OCI-M1 (cell line): ENCODE data around the gene PHYHD1.
A peak's percentile ranks its signal among the peaks of the same experiment; 100 is the strongest.
"Not testable (repeated sequence)": the region's sequence is repeated elsewhere in the genome, so short reads cannot be mapped to it uniquely, and the experiment has no call there.

ENCODE experiments used
- DNase-seq: peaks from one replicate; lab custom pipeline; 2025; lab: John Stamatoyannopoulos, UW

The PHYHD1 gene

DNA sequence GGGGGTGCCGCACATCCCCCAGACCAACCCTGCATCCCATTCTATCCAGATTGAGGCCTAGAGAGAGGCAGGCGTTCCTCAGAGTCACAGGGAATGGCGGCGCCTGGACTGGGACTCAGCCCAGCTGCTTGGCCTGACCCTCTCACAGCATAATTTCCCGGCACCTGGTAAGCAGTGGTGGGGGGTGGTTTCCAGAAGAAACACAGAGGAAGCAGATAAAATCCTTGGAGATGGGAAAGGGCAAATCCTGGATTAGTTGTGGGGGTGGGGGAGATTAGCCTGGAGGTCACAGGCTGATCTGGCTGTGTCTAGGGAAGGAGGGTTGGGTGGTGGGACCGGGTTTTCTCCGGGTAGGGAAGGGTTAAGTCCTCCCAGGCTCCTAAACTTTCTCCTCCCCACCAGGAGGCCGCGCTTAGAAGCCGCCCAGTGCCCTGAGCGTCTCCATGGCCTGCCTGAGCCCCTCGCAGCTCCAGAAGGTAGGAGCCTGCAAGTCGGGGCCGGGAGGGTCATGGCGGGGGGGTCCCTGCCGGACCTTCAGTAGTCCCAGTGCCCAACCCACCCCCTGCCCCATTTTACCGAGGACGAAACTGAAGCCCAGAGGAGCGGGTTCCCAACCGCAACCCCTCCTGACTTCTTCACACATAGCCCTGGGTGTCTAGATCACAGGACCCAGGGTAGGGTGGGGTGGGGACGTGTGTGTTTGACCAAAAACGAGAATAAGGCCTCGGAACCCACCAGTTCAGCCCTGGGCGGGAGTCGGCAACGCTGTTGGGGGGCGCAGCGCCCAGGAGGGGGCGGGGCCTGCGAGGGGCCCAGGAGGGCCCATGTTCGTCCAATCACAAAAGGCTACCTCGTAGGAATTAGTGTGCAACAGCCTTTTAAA lies 1.3 kb downstream of the PHYHD1 start:
- DNase-seq: no peak

DNA sequence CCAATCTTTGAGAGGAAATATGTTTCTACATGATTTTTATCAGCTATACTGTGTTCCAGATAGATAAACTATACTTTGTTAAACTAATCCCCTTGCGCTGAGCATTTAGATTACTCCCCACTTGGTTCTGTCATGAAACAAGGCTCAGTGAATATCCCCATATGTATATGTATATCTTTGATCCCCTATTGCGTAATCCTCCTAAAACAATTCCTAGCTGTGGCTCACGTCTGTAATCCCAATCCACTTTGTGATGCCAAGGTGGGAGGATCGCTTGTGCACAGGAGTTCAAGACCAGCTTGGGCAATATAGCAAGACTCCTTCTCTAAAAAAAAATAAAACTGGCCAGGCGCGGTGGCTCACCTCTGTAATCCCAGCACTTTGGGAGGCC lies 2.7 kb downstream of the PHYHD1 start:
- no peak for DNase-seq

- peak; percentile 60 for DNase-seq
These were observed 7.1 kb downstream of the PHYHD1 start for GRCh38 chr9:128927731-128928411.

GRCh38 chr9:128928624-128929023 lies 7.8 kb downstream of the PHYHD1 start:
- no peak for DNase-seq

GRCh38 chr9:128929560-128929959 lies 8.8 kb downstream of the PHYHD1 start:
- DNase-seq: no peak

- DNase-seq: no peak
These were observed 12.9 kb downstream of the PHYHD1 start for GRCh38 chr9:128933731-128934130.

GRCh38 chr9:128936171-128936865 lies 15.5 kb downstream of the PHYHD1 start:
- no peak for DNase-seq

GRCh38 chr9:128937310-128938165 lies 16.8 kb downstream of the PHYHD1 start:
- no peak for DNase-seq

DNA sequence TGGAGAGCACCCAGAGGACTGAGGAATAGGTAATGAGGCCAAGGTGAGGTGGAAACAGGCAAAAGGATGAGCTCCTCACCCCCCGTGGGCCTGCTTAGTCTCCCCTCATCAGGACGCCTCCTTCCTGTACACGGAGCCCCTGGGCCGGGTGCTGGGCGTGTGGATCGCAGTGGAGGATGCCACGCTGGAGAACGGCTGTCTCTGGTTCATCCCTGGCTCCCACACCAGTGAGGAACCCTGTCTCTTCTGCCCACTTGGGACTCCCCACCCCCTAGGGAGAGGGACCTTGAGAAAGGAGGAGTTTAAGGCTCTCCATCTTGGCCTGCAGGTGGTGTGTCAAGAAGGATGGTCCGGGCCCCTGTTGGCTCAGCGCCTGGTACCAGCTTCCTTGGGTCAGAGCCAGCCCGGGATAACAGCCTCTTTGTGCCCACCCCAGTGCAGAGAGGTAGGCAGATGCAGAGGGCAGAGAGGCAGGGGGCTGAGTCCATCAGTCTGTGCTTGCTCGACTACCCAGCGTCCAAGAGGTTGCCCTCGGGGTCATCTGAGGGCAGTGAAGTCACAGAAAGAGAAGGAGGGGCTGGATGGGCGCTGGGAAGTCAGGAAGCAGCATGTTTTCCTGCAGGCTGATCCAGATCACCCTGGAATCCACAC lies 19.6 kb downstream of the PHYHD1 start:
- DNase-seq: no peak

DNA sequence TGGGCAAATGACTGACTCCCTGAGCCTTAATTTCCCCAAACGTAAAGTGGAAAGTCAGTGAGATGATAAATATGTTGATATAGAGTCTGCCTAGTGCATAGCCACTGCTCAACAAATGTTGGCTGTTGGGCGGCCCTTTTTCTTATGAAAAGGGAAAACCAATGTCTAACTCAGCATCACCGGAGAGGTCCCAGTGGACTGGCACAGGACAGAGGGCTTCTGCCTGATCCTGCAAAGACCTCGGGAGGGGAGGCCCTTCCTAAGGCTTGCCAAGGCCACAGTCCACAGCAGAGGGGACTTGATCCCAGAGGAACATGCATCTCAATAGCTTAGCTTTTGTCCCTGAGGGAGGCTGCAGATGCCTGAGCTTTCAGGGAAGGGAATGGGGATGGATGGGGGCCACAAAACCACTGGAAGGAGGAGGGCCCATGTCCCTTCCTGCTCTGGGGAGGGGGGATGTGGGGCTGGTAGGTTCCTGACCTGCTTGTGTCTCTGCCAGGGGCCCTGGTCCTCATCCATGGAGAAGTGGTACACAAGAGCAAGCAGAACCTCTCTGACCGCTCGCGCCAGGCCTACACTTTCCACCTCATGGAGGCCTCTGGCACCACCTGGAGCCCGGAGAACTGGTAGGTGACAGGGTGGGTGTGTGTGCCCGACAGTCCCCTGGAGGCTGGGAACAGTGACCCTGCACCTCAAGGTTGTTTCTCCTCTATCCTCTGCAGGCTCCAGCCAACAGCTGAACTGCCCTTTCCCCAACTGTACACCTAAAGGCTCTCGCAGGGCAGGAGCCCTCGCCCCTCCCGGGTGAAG lies 20.4 kb downstream of the PHYHD1 start:
- DNase-seq: no peak

DNA sequence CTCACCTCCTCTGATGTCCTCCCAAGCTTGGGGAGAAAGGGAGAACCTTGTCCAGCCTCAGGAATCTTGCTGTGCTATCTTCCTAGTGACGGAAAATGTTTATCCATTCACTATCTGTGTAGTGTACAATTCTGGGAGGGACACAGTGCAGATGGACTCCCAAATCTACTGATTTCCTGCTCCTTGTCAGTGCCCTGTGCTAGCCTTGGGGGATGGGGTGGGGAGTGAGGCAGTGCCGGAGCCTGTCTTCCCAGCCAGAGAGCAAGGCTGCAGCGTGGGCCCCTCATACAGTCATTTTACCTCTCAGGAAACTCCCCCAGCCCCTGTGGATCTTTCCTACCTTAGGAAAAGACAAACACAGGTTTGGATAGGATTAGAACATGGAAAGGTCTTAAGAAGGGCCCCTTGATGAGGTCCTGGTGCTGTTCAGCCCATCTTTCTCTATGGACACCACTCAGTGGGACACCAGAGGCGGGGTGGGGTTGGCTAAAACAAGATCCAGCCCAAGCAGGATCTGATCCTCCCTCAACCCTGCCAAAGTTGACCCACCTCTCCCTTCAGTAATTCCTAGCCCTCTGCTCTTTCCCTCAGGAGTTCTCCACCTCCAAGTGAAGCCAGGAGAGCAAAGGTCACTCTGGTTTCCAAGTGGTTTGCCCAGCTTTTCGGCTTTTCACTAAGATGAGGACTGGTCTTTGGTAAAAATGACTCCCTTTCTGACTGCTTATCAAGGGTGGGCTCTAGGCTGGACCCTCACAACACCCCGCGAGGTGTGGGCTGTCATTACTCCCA lies 23.2 kb downstream of the PHYHD1 start:
- no peak for DNase-seq

- not testable (repeated sequence) for DNase-seq
These were observed 24.2 kb downstream of the PHYHD1 start for GRCh38 chr9:128944966-128945365.

- DNase-seq: no peak
These were observed 25.2 kb downstream of the PHYHD1 start for GRCh38 chr9:128945798-128946501.

DNA sequence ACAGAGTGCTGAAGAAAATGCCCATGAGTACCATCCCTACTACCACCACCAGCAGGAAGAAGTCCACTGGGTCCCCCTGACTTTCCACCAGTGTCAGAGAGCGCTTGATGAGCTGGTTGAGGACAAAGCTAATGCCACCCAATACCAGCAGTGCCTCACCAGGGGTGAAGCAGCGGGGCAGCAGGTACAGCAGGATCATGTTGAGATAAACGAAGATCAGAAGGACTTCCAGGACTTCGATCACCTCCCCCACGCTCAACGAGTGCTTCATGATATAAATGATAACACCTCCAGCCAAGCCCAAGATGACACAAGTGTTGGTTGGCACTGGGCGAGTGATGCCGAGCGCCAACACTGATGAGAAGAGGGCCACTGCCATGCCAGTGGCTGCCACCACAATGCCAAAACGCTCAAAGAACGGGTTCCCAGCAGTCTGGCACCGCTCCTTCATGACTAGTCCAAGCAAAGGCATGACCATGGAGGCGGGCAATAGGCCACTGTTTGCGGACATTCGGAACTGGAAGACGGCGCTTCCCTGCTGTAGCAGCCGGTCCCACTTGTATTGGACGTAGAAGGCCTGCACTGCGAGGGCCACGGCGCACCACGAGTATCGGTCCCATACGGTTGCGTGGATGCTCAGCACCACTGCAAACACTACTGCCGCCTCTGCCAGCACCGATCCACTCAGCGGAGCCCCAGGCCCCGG lies 25.9 kb downstream of the PHYHD1 start:
- peak; percentile 62 for DNase-seq

DNA sequence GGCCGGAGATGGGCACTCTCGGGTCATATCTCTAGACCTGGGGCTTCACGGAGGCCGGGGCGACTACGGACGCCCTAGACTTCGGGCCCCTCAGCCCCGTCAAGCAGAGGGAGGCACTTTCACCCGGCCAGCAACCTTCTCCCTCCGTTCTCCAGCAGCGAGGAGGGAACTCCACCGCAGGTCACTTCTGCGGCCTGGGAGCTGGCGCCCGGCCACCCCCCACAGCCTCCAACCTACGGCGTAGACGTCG lies 26.4 kb downstream of the PHYHD1 start:
- DNase-seq: no peak

DNA sequence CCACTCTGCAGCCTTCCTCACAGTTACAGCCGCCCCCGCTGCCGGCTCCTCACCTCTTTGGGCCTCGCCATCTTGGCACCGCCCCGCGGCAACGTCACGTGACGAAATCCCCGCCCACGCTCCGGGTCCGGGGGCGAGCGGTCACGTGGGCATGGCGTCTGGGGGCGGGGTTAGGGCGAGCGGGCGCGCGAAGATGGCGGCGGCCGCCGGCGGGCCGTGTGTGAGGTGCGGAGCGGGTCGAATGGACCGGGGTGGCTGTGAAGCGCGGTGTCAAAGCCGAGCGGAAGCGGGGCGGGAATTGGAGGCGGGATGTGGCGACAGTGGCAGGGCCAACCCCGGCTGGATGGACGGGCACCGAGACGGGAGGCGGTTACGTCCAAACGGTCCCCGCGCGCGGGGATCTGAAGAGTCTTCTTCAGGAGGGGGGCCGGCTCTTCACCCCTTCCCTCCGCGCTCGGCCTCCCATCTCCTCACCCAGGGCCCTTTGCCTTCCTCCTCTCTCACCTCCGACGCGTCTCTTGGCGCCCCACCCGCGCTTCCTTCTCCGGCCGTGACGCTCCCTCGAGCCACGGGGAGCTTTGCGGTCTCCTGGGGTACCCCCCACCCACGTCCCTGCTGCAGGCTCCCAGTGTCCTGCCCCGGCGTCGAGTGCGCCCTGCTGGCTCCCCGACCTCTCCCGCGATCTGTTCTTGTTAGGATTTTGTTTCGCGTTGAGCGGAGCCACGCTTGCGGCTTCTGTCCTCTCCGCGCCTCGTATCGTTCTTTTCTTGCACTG lies 26.9 kb downstream of the PHYHD1 start, which contains the start of the genes DOLK and NUP188:
Gene DOLK, minus strand, starts transcription at position 77 of the 775 bp plus-strand sequence. CDS start 300 bp downstream, outside the sequence.
Gene NUP188, plus strand, starts transcription at position 173 of the 775 bp plus-strand sequence. Its CDS starts 21 bp downstream, at position 194.
- peak; percentile 96 for DNase-seq

GRCh38 chr9:128961403-128961802 lies 40.6 kb downstream of the PHYHD1 start:
- DNase-seq: not testable (repeated sequence)

DNA sequence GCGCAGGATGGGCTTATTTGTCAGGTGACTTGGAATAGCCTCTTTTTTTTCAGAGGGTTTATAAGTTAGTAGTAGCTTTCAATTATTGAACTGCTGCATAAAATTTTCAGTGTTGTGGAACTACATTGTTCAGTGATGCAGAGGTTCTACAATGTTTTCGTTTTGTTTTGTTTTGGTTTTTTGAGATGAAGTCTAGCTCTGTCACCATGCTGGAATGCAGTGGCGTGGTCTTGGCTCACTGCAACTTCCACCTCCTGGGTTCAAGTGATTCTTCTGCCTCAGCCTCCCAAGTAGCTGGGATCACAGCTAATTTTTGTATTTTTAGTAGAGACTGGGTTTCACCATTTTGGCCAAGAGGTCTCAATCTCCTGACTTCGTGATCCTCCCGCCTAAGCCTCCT lies 48.7 kb downstream of the PHYHD1 start:
- DNase-seq: no peak
